ENCODE results near the gene POLK. TPM values are rescaled to one million over a fixed set of nuclear protein-coding genes. Genes with fewer than 3 reads are reported as not detected.

POLK gene
- total RNA-seq, 1 experiment from 2014 or later: 20.9 TPM

GRCh38 chr5:75475364-75475763 is 36.3 kb upstream of the POLK start:
- H3K79me2 ChIP-seq (ENCODE audit: low read depth): peaks cover 8% of the 10 kb centered on the region; the same call in 1 of the 2 replicates
- H3K4me2 ChIP-seq: no peak overlapping the region
- H3K27me3 ChIP-seq (ENCODE audit: insufficient read depth, low read depth): no peaks in the 10 kb centered on the region
- POLR2A ChIA-PET (ENCODE audit: unreplicated experiment): no interaction called here
- H3K4me1 ChIP-seq (replicated peaks; ENCODE audit: insufficient read depth): no peaks in the 10 kb centered on the region
- H3K36me3 ChIP-seq (ENCODE audit: low read depth): no peaks in the 10 kb centered on the region
- DNase-seq: no peak
- H2AFZ ChIP-seq: no peak overlapping the region
- TF ChIP-seq CTCF (conservative IDR thresholded peaks at IDR 0.05) (no peak), EZH2 (IDR thresholded peaks at IDR 0.05; ENCODE audit: low read depth) (no peak)
- intact Hi-C loops (cut with micrococcal nuclease; ENCODE audit: unreplicated experiment): no loop called here
- H3F3A ChIP-seq (ENCODE audit: insufficient read depth, low read depth): no peaks in the 10 kb centered on the region
- no peaks in the 10 kb centered on the region for H3K9me2 ChIP-seq (ENCODE audit: insufficient read depth)
- no TSS peak for BruUV-seq (replicated peaks)
- CTCF ChIA-PET: no interaction called here
- H3K27ac ChIP-seq: no peak overlapping the region
- no peaks in the 10 kb centered on the region for H4K20me1 ChIP-seq (ENCODE audit: insufficient read depth)
- H3K4me3 ChIP-seq: no peak overlapping the region
- peaks cover 3% of the 10 kb centered on the region; the same call in 1 of the 2 replicates for H3K9me3 ChIP-seq (ENCODE audit: insufficient read depth, low read depth)

GRCh38 chr5:75481024-75481423 is 30.7 kb upstream of the POLK start:
- no peak for DNase-seq
- Histone ChIP-seq H3F3A (ENCODE audit: insufficient read depth, low read depth) (no peaks in the 10 kb centered on the region), H3K27ac (no peak overlapping the region), H3K79me2 (ENCODE audit: low read depth) (peaks cover 12% of the 10 kb centered on the region; the same call in 1 of the 2 replicates), H3K9me3 (ENCODE audit: insufficient read depth, low read depth) (no peaks in the 10 kb centered on the region; the same call in 1 of the 2 replicates), H4K20me1 (ENCODE audit: insufficient read depth) (no peaks in the 10 kb centered on the region), H3K4me1 (replicated peaks; ENCODE audit: insufficient read depth) (no peaks in the 10 kb centered on the region), H3K27me3 (ENCODE audit: insufficient read depth, low read depth) (no peaks in the 10 kb centered on the region), H3K4me2 (no peak overlapping the region), H3K9me2 (ENCODE audit: insufficient read depth) (0 out of 2 replicates have a peak, but pooled peaks cover 2% of the 10 kb centered on the region), H2AFZ (no peak overlapping the region), H3K36me3 (ENCODE audit: low read depth) (no peaks in the 10 kb centered on the region), H3K4me3 (no peak overlapping the region)
- CTCF ChIA-PET: no interaction called here
- TF ChIP-seq EZH2 (IDR thresholded peaks at IDR 0.05; ENCODE audit: low read depth) (no peak), CTCF (conservative IDR thresholded peaks at IDR 0.05) (no peak)
- POLR2A ChIA-PET (ENCODE audit: unreplicated experiment): no interaction called here
- intact Hi-C loops (cut with micrococcal nuclease; ENCODE audit: unreplicated experiment): no loop called here
- BruUV-seq (replicated peaks): no TSS peak

GRCh38 chr5:75482482-75482881 is 29.2 kb upstream of the POLK start:
- BruUV-seq (replicated peaks): no TSS peak

More at GRCh38 chr5:75482482-75482881, 29.2 kb upstream of the POLK start:
- Histone ChIP-seq H3F3A (ENCODE audit: insufficient read depth, low read depth) (no peaks in the 10 kb centered on the region), H3K9me2 (ENCODE audit: insufficient read depth) (0 out of 2 replicates have a peak, but pooled peaks cover 2% of the 10 kb centered on the region), H2AFZ (no peak overlapping the region), H3K27me3 (ENCODE audit: insufficient read depth, low read depth) (no peaks in the 10 kb centered on the region), H3K4me1 (replicated peaks; ENCODE audit: insufficient read depth) (no peaks in the 10 kb centered on the region), H3K4me3 (no peak overlapping the region), H3K9me3 (ENCODE audit: insufficient read depth, low read depth) (no peaks in the 10 kb centered on the region; the same call in 1 of the 2 replicates), H3K79me2 (ENCODE audit: low read depth) (peaks cover 21% of the 10 kb centered on the region; the same call in 1 of the 2 replicates), H3K36me3 (ENCODE audit: low read depth) (no peaks in the 10 kb centered on the region), H4K20me1 (ENCODE audit: insufficient read depth) (no peaks in the 10 kb centered on the region), H3K27ac (no peak overlapping the region), H3K4me2 (no peak overlapping the region)
- ChIA-PET POLR2A (ENCODE audit: unreplicated experiment) (no interaction called here), CTCF (no interaction called here)
- no peak for DNase-seq
- TF ChIP-seq EZH2 (IDR thresholded peaks at IDR 0.05; ENCODE audit: low read depth) (no peak), CTCF (conservative IDR thresholded peaks at IDR 0.05) (no peak)
- intact Hi-C loops (cut with micrococcal nuclease; ENCODE audit: unreplicated experiment): no loop called here
